GM18867 (cell line): ENCODE results near the gene NAALAD2.
"Not testable (repeated sequence)": the region's sequence is repeated elsewhere in the genome, so short reads cannot be mapped to it uniquely, and the experiment has no call there.

Experiments
- ATAC-seq: cut with Tn5 transposase; IDR thresholded peaks from one replicate; pipeline ENCODE4 v1.9.1; 2021; ENCODE audit warnings: mild to moderate bottlenecking, moderate library complexity; ENCODE audit not compliant: unreplicated experiment

Gene NAALAD2

GRCh38 chr11:90239967-90240636 is 105.6 kb downstream of the NAALAD2 start:
- ATAC-seq, result not testable (repeated sequence)

GRCh38 chr11:90241414-90241813 is 107.0 kb downstream of the NAALAD2 start:
- no peak for ATAC-seq
